ENCODE measurements around the gene ZNF839. TPM values are rescaled to one million over a fixed set of nuclear protein-coding genes. Genes with fewer than 3 reads are reported as not detected.
"Not testable (repeated sequence)": the region's sequence is repeated elsewhere in the genome, so short reads cannot be mapped to it uniquely, and the experiment has no call there.

ZNF839 gene
- total and polyA plus RNA-seq, 2 donors (not counting 1 experiment from before 2014, with no cell fraction given), result 6.6 to 8.8 TPM

DNA sequence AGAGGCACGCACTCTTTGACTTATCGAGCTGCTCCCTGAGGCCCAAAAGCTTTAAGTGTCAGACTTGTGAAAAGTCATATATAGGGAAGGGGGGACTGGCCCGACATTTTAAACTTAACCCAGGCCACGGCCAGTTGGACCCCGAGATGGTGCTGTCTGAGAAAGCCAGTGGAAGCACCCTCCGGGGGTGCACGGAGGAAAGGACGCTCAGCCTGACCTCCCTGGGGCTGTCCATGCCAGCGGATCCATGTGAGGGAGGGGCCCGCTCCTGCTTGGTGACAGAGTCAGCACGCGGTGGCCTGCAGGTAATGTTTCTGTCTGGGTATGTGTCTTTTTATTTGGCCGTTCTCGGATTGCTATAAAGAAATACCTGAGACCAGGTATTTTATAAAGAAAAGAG is 7.0 kb downstream of the ZNF839 start:
- H3K27ac ChIP-seq (ENCODE audit: insufficient read depth, low read length), result no peak overlapping the region
- no peak overlapping the region for H2AFZ ChIP-seq (ENCODE audit: low read length)
- H3K9ac ChIP-seq (ENCODE audit: insufficient read depth, low read length), result no peak overlapping the region
- H3K4me1 ChIP-seq (ENCODE audit: control insufficient read depth, extremely low read depth, insufficient read depth, low read length), result no peaks in the 10 kb centered on the region
- TF ChIP-seq, protein P1, sequence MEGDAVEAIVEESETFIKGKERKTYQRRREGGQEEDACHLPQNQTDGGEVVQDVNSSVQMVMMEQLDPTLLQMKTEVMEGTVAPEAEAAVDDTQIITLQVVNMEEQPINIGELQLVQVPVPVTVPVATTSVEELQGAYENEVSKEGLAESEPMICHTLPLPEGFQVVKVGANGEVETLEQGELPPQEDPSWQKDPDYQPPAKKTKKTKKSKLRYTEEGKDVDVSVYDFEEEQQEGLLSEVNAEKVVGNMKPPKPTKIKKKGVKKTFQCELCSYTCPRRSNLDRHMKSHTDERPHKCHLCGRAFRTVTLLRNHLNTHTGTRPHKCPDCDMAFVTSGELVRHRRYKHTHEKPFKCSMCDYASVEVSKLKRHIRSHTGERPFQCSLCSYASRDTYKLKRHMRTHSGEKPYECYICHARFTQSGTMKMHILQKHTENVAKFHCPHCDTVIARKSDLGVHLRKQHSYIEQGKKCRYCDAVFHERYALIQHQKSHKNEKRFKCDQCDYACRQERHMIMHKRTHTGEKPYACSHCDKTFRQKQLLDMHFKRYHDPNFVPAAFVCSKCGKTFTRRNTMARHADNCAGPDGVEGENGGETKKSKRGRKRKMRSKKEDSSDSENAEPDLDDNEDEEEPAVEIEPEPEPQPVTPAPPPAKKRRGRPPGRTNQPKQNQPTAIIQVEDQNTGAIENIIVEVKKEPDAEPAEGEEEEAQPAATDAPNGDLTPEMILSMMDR (conservative IDR thresholded peaks at IDR 0.05 in 1 of 2, IDR thresholded peaks at IDR 0.05 in 1 of 2; ENCODE audit: low read depth in 1 of 2, low read length in 2 of 2), result no peak
- no peak for TF ChIP-seq EZH2 (IDR thresholded peaks at IDR 0.05; ENCODE audit: low read length, missing control alignments)
- H3K4me3 ChIP-seq (replicated peaks in 1 of 4; ENCODE audit: control extremely low read depth in 1 of 4, insufficient read depth in 1 of 4, low read depth in 3 of 4, low read length in 4 of 4), result no peak overlapping the region
- no peak overlapping the region for H3K4me2 ChIP-seq (ENCODE audit: extremely low read depth, insufficient read depth, low read length)
- H3K36me3 ChIP-seq (ENCODE audit: control insufficient read depth, insufficient read depth, low read length), result peaks cover under 1% of the 10 kb centered on the region
- no peak for DNase-seq (ENCODE audit: low read depth in 2 of 2)
- H3K9me3 ChIP-seq (ENCODE audit: control insufficient read depth, insufficient read depth, low read depth, low read length), result no peaks in the 10 kb centered on the region
- no peaks in the 10 kb centered on the region for H3K27me3 ChIP-seq (ENCODE audit: control insufficient read depth, insufficient read depth, low read length)
- no peaks in the 10 kb centered on the region for H4K20me1 ChIP-seq (ENCODE audit: control insufficient read depth, extremely low read depth, insufficient read depth, low read length)
- no peaks in the 10 kb centered on the region for H3K79me2 ChIP-seq (ENCODE audit: control insufficient read depth, insufficient read depth, low read length)

DNA sequence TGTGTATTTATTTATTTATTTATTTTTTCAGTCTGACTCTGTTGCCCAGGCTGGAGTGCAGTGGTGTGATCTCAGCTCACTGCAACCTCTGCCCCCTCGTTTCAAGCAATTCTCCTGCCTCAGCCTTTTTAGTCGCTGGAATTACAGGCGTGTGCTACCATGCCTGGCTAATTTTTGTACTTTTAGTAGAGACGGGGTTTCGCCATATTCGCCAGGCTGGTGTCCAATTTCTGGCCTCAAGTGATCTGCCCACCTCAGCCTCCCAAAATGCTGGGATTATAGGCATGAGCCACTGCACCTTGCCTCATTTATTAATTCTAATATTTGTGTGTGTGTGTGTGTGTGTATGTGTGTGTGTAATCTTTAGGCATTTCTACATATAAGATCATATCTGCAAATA is 9.8 kb downstream of the ZNF839 start:
- not testable (repeated sequence) for H3K9ac ChIP-seq (ENCODE audit: insufficient read depth, low read length); H3K36me3 ChIP-seq (ENCODE audit: control insufficient read depth, insufficient read depth, low read length); H3K27me3 ChIP-seq (ENCODE audit: control insufficient read depth, insufficient read depth, low read length); H4K20me1 ChIP-seq (ENCODE audit: control insufficient read depth, extremely low read depth, insufficient read depth, low read length); H3K4me1 ChIP-seq (ENCODE audit: control insufficient read depth, extremely low read depth, insufficient read depth, low read length); H3K9me3 ChIP-seq (ENCODE audit: control insufficient read depth, insufficient read depth, low read depth, low read length); H3K4me3 ChIP-seq (replicated peaks in 1 of 4; ENCODE audit: control extremely low read depth in 1 of 4, insufficient read depth in 1 of 4, low read depth in 3 of 4, low read length in 4 of 4); DNase-seq (ENCODE audit: low read depth in 2 of 2); H3K27ac ChIP-seq (ENCODE audit: insufficient read depth, low read length); H3K4me2 ChIP-seq (ENCODE audit: extremely low read depth, insufficient read depth, low read length); H3K79me2 ChIP-seq (ENCODE audit: control insufficient read depth, insufficient read depth, low read length); H2AFZ ChIP-seq (ENCODE audit: low read length)

DNA sequence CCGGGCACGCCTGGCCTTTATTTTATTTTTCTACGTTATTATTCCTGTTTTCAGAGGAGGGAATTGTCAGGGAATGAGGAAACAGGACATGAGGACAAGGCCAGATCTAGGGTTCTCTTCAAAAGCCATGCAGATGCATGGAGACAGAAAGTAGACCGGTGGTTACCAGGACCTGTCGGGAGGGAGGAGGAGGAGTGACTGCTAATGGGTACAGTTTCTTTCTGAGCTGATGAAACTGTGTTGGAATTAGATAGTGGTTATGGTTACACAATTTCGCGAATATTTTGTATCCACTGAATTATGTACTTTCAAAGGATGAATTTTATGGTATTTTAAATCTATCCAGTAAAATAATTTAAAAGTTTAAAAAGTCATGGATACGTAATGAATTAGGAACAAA is 11.3 kb downstream of the ZNF839 start:
- H3K4me2 ChIP-seq (ENCODE audit: extremely low read depth, insufficient read depth, low read length), result no peak overlapping the region
- DNase-seq (ENCODE audit: low read depth in 2 of 2), result no peak
- no peaks in the 10 kb centered on the region for H3K27me3 ChIP-seq (ENCODE audit: control insufficient read depth, insufficient read depth, low read length)
- TF ChIP-seq, protein P1 (conservative IDR thresholded peaks at IDR 0.05 in 1 of 2, IDR thresholded peaks at IDR 0.05 in 1 of 2; ENCODE audit: low read depth in 1 of 2, low read length in 2 of 2), result no peak
- TF ChIP-seq EZH2 (IDR thresholded peaks at IDR 0.05; ENCODE audit: low read length, missing control alignments), result no peak
- peaks cover 9% of the 10 kb centered on the region for H3K36me3 ChIP-seq (ENCODE audit: control insufficient read depth, insufficient read depth, low read length)
- H3K4me1 ChIP-seq (ENCODE audit: control insufficient read depth, extremely low read depth, insufficient read depth, low read length), result no peaks in the 10 kb centered on the region
- H3K27ac ChIP-seq (ENCODE audit: insufficient read depth, low read length), result no peak overlapping the region
- no peaks in the 10 kb centered on the region for H3K79me2 ChIP-seq (ENCODE audit: control insufficient read depth, insufficient read depth, low read length)
- no peaks in the 10 kb centered on the region for H4K20me1 ChIP-seq (ENCODE audit: control insufficient read depth, extremely low read depth, insufficient read depth, low read length)
- no peak overlapping the region for H3K4me3 ChIP-seq (replicated peaks in 1 of 4; ENCODE audit: control extremely low read depth in 1 of 4, insufficient read depth in 1 of 4, low read depth in 3 of 4, low read length in 4 of 4)
- no peak overlapping the region for H3K9ac ChIP-seq (ENCODE audit: insufficient read depth, low read length)
- no peak overlapping the region for H2AFZ ChIP-seq (ENCODE audit: low read length)
- no peaks in the 10 kb centered on the region for H3K9me3 ChIP-seq (ENCODE audit: control insufficient read depth, insufficient read depth, low read depth, low read length)
